ENCODE data around the gene CHCHD5. TPM values are rescaled to one million over a fixed set of nuclear protein-coding genes. Genes with fewer than 3 reads are reported as not detected.

The CHCHD5 gene
- total RNA-seq, 1 donor = 10.1 TPM

DNA sequence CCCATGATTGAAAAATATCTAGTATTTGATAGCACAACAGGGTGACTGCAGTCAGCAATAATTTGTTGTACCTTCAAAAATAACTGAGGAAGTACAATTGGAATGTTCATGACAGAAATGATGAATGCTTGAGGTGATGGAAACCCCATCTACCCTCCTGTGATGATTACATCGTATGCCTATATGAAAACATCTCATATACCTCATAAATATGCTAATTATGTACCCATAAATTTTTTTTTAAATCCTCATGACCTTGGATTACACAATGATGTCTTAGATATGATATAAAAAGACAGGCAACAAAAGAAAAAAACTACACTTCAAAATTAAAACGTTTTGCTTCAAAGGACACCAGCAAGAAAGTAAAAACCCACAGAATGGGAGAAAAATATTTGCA is 43.5 kb upstream of the CHCHD5 start:
- H3K27me3 ChIP-seq (ENCODE audit: insufficient read depth, low read length) = no peaks in the 10 kb centered on the region
- H2AFZ ChIP-seq (ENCODE audit: low read length) = no peak overlapping the region
- no peak overlapping the region for H3K4me2 ChIP-seq (ENCODE audit: insufficient read depth, low read length)
- H3K36me3 ChIP-seq (ENCODE audit: insufficient read depth, low read length) = no peaks in the 10 kb centered on the region
- no peak for DNase-seq (ENCODE audit: insufficient read length, low spot score, missing footprints)
- H4K20me1 ChIP-seq (ENCODE audit: insufficient read depth, low read length) = no peaks in the 10 kb centered on the region
- H3K4me3 ChIP-seq (ENCODE audit: insufficient read depth, low read length) = no peak overlapping the region
- H3K27ac ChIP-seq (ENCODE audit: low read depth, low read length) = no peak overlapping the region
- peaks cover 14% of the 10 kb centered on the region for H3K4me1 ChIP-seq (ENCODE audit: insufficient read depth, low read length)
- TF ChIP-seq, protein P1, sequence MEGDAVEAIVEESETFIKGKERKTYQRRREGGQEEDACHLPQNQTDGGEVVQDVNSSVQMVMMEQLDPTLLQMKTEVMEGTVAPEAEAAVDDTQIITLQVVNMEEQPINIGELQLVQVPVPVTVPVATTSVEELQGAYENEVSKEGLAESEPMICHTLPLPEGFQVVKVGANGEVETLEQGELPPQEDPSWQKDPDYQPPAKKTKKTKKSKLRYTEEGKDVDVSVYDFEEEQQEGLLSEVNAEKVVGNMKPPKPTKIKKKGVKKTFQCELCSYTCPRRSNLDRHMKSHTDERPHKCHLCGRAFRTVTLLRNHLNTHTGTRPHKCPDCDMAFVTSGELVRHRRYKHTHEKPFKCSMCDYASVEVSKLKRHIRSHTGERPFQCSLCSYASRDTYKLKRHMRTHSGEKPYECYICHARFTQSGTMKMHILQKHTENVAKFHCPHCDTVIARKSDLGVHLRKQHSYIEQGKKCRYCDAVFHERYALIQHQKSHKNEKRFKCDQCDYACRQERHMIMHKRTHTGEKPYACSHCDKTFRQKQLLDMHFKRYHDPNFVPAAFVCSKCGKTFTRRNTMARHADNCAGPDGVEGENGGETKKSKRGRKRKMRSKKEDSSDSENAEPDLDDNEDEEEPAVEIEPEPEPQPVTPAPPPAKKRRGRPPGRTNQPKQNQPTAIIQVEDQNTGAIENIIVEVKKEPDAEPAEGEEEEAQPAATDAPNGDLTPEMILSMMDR (IDR thresholded peaks at IDR 0.05; ENCODE audit: extremely low read depth, low read depth, low read length) = no peak
- no peaks in the 10 kb centered on the region for H3K9me3 ChIP-seq (ENCODE audit: low read depth, low read length)
- H3K79me2 ChIP-seq (ENCODE audit: insufficient read depth, low read length) = peaks cover 31% of the 10 kb centered on the region

DNA sequence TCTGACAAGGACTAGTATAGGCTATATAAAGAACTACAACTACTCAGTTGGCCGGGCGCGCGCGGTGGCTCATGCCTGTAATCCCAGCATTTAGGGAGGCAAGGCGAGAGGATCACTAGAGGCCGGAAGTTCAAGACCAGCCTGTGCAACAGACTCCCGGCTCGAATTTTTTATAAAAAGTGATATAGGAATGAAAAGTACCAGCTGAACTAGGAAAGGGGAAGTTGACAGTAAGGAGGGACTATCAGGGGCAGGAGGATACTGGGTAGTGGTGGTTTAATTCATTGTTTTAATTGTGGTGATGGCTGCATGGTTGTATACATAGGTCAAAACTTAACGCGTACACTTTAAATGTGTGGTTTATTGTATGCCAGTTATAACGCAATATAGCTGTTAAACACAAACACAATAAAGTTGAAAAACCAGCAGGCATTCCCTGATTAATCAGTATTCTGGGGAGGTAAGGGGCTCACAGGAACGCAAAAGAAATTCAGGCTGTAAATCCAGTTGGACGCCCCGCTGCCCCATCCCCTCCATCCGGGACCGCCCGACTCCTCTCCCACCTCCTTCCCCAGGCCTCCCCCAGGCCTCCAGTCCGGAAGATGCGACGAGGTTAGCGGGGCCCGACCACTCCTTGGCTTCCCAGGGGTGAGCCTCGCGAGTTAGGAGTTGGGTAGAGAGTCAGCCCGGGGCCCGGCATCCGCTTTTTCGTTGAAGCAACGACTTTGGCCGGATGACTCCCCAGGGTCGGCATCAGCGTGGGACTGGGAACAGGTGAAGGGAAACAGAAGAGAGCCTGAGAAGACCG is 42.9 kb upstream of the CHCHD5 start:
- Histone ChIP-seq H3K79me2 (ENCODE audit: insufficient read depth, low read length) (peaks cover 35% of the 10 kb centered on the region), H4K20me1 (ENCODE audit: insufficient read depth, low read length) (no peaks in the 10 kb centered on the region), H3K4me3 (ENCODE audit: insufficient read depth, low read length) (peak overlapping the region; percentile 99), H3K4me2 (ENCODE audit: insufficient read depth, low read length) (peak overlapping the region; percentile 84), H3K4me1 (ENCODE audit: insufficient read depth, low read length) (peaks cover 14% of the 10 kb centered on the region), H3K27ac (ENCODE audit: low read depth, low read length) (peak overlapping the region; percentile 94), H2AFZ (ENCODE audit: low read length) (peak overlapping the region; percentile 99), H3K36me3 (ENCODE audit: insufficient read depth, low read length) (no peaks in the 10 kb centered on the region), H3K9me3 (ENCODE audit: low read depth, low read length) (no peaks in the 10 kb centered on the region), H3K27me3 (ENCODE audit: insufficient read depth, low read length) (no peaks in the 10 kb centered on the region)
- DNase-seq (ENCODE audit: insufficient read length, low spot score, missing footprints) = peak; percentile 84
- TF ChIP-seq, protein P1 (IDR thresholded peaks at IDR 0.05; ENCODE audit: extremely low read depth, low read depth, low read length) = no peak

DNA sequence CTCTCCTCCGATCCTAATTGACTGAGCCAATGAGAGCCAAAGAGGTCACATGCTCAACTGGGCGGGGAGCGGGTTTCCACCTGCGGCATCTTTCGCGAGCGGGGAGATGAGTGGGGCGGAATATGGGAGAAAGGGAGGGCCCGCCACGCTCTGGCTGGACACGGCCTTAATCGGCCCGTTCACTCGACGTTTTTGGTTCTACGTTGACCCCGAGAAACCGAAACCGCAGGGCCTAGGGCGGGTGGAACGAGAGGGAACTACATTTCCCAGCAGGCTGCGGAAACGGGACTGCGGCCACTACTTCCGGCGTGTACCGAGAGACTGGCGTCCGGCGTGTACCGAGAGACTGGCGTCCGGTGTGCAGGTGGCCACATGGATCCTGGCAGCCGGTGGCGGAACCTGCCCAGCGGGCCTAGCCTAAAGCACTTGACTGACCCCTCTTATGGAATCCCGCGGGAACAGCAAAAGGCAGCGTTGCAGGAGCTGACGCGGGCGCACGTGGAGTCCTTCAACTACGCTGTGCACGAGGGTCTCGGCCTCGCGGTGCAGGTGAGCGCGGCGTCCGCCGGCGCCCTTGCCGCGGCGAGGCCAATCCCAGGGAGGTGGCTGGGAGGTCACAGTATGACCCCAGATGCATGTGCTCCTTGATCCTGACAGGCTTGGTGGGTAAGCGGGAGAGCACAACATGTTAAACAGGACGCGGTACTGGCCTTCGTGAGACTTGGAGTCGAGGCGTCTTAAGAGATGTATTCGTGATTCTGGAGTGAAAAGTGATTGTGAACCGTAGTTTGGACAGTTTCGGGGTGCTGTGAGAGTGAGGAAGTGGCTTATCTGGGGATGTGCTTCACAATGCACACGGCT is 42.1 kb upstream of the CHCHD5 start, which contains the start of gene POLR1B:
TSS of gene POLR1B (plus strand) at position 343 of the 861 bp plus-strand sequence. CDS start at position 373, 30 bp downstream.
- DNase-seq (ENCODE audit: insufficient read length, low spot score, missing footprints) = peak; percentile 93
- H3K79me2 ChIP-seq (ENCODE audit: insufficient read depth, low read length) = peaks cover 36% of the 10 kb centered on the region
- peak within 1 kb of the TSS; percentile 99 for H3K4me3 ChIP-seq (ENCODE audit: insufficient read depth, low read length)
- H2AFZ ChIP-seq (ENCODE audit: low read length) = peak within 1 kb of the TSS; percentile 99
- no peaks in the 10 kb centered on the region for H3K9me3 ChIP-seq (ENCODE audit: low read depth, low read length)
- no peaks in the 10 kb centered on the region for H3K27me3 ChIP-seq (ENCODE audit: insufficient read depth, low read length)
- peaks cover 14% of the 10 kb centered on the region for H3K4me1 ChIP-seq (ENCODE audit: insufficient read depth, low read length)
- H3K4me2 ChIP-seq (ENCODE audit: insufficient read depth, low read length) = peak within 1 kb of the TSS; percentile 84
- H3K27ac ChIP-seq (ENCODE audit: low read depth, low read length) = peak within 1 kb of the TSS; percentile 94
- TF ChIP-seq, protein P1 (IDR thresholded peaks at IDR 0.05; ENCODE audit: extremely low read depth, low read depth, low read length) = no peak
- no peaks in the 10 kb centered on the region for H4K20me1 ChIP-seq (ENCODE audit: insufficient read depth, low read length)
- H3K36me3 ChIP-seq (ENCODE audit: insufficient read depth, low read length) = peaks cover 5% of the 10 kb centered on the region
